Measurements from ENCODE around the gene FAM210B.

FAM210B gene

GRCh38 chr20:56350842-56351241, 7.9 kb upstream of the FAM210B start:
- no peak for TF ChIP-seq CTCF (IDR thresholded peaks at IDR 0.05; ENCODE audit: low read depth, low read length)
- H3K4me3 ChIP-seq (ENCODE audit: low read depth, low read length), result no peak overlapping the region

GRCh38 chr20:56352345-56353055, 6.3 kb upstream of the FAM210B start:
- no peak overlapping the region for H3K4me3 ChIP-seq (ENCODE audit: low read depth, low read length)
- no peak for TF ChIP-seq CTCF (IDR thresholded peaks at IDR 0.05; ENCODE audit: low read depth, low read length)

GRCh38 chr20:56353356-56353755, 5.4 kb upstream of the FAM210B start:
- TF ChIP-seq CTCF (IDR thresholded peaks at IDR 0.05; ENCODE audit: low read depth, low read length), result no peak

DNA sequence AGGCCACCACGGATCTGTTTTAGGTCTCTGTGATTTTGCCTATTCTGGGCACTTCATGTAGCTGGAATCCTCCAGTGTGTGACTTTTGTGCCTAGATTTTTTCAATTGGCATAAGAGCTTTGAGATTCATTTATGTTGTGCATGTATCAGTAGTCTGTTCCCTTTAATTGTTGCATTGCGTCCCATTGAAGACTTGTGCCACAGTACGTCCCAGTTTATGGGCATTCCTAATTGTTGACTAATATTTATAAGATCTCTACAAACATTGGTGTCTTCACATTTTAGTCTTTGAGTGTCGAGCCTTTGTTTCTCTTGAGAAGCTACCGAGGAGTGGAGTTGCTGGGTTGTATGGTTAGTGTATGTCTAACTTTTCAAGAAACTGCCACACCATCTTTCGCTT, 704 bp upstream of the FAM210B start:
- no peak for TF ChIP-seq CTCF (IDR thresholded peaks at IDR 0.05; ENCODE audit: low read depth, low read length)
- peak overlapping the region; percentile 79 for H3K4me3 ChIP-seq (ENCODE audit: low read depth, low read length)

More at GRCh38 chr20:56353356-56353755, 5.4 kb upstream of the FAM210B start:
- H3K4me3 ChIP-seq (ENCODE audit: low read depth, low read length), result no peak overlapping the region

GRCh38 chr20:56359212-56360132, 698 bp downstream of the FAM210B start:
- peak overlapping the region; percentile 79 for H3K4me3 ChIP-seq (ENCODE audit: low read depth, low read length)
- no peak for TF ChIP-seq CTCF (IDR thresholded peaks at IDR 0.05; ENCODE audit: low read depth, low read length)

DNA sequence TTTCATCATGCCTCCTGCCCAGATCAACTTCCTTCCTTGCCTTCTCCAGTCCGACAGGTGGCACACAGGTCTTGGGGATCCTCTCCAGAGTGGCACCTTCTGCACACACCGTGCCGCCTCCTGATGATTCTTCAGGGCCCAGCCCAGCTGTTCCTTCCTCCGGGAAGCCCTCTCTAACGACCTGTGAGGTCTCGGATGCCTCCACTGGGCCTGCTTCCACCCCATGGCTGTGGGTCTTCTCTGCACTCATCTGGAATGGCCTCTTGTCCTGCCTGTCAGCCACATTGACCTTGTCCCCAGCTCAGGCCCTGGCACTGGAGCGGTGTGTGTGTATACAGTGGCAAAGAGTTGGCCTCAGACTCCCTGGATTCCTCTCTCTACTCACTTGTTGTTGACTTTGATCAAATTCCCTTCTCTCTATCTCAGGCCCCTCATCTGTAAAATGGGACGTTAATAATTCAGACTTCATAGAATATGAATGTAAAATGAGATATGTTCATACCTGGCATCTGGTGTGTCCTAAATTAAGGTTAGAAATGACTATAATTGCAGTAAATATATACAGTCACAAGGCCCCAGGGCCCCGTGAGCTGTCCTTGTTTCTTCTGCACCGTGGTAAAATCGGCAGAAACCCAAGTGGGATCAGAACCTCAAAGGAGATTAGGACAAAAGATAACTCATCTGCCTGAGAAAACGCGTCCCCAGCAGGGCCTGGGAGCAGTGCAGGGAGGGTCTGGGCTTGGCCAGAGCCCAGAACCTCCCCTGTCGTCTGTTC, 1.5 kb downstream of the FAM210B start:
- H3K4me3 ChIP-seq (ENCODE audit: low read depth, low read length), result peak overlapping the region; percentile 79
- TF ChIP-seq CTCF (IDR thresholded peaks at IDR 0.05; ENCODE audit: low read depth, low read length), result no peak

All from WI38 (cell line).